H1 (cell line): ENCODE measurements around the gene NRP2. TPM values are rescaled to one million over a fixed set of nuclear protein-coding genes. Genes with fewer than 3 reads are reported as not detected.

ENCODE experiments used
- CTCF ChIA-PET: fragments of 300-600 bp; sonication (Branson Sonifier 250); formaldehyde crosslinking; loops from one replicate; lab custom pipeline; 2021; ENCODE audit not compliant: partially characterized antibody; lab: Charles Lee
- POLR2A ChIA-PET: fragments of 300-600 bp; sonication (Branson Sonifier 250); formaldehyde crosslinking; loops from one replicate; lab custom pipeline; 2021; ENCODE audit warnings: inconsistent platforms; ENCODE audit not compliant: partially characterized antibody; lab: Charles Lee
- DNase-seq, 2 experiments: peaks; one replicate each; pipeline versions ENCODE4 v3.0.0 to v3.0.0-alpha.2; 2010 to 2022; ENCODE audit warnings: low spot score in 2 of 2, low read depth in 1 of 2, mixed read lengths in 1 of 2
- FAIRE-seq: peaks from 2 replicates; lab custom pipeline; 2011; peaks lifted over from hg19 to GRCh38; lab: Jason Lieb, UNC
- H2AFZ ChIP-seq: 2 replicates; pipeline ENCODE4 v1.8.1; 2012; ENCODE audit warnings: low read length, inconsistent platforms
- H2AK5ac ChIP-seq: 2 replicates; pipeline ENCODE4 v1.6.1; 2013; ENCODE audit warnings: low read depth, low read length
- H2BK120ac ChIP-seq: replicated peaks from 2 replicates; pipeline ENCODE3; 2013; ENCODE audit warnings: low read depth, low read length, inconsistent platforms
- H2BK12ac ChIP-seq: 2 replicates; pipeline ENCODE4 v1.6.1; 2013; ENCODE audit warnings: low read depth, low read length
- H2BK15ac ChIP-seq: 2 replicates; pipeline ENCODE4 v1.6.1; 2013; ENCODE audit warnings: low read length
- H2BK20ac ChIP-seq: 2 replicates; pipeline ENCODE4 v1.6.1; 2013; ENCODE audit warnings: low read length
- H2BK5ac ChIP-seq: 2 replicates; pipeline ENCODE4 v1.6.1; 2013; ENCODE audit warnings: low read depth, low read length
- H3K14ac ChIP-seq: 2 replicates; pipeline ENCODE4 v1.6.1; 2013; ENCODE audit warnings: inconsistent platforms; ENCODE audit not compliant: insufficient read length
- H3K18ac ChIP-seq: 2 replicates; pipeline ENCODE4 v1.6.1; 2013; ENCODE audit warnings: low read length; ENCODE audit errors: extremely low read depth
- H3K23ac ChIP-seq: 2 replicates; pipeline ENCODE4 v1.6.1; 2013; ENCODE audit warnings: inconsistent platforms; ENCODE audit not compliant: insufficient read length
- H3K23me2 ChIP-seq: 2 replicates; pipeline ENCODE4 v1.6.1; 2013; ENCODE audit warnings: low read depth, low read length
- H3K27ac ChIP-seq: 2 replicates; pipeline ENCODE4 v1.6.1; 2011; ENCODE audit warnings: low read depth, low read length, inconsistent platforms
- H3K27me3 ChIP-seq, 4 experiments: replicated peaks in 1 of 4; 1 replicate in 1 of 4; 2 replicates in 3 of 4; pipeline versions ENCODE4 v1.6.1 to v1.8.1; 2011 to 2013; ENCODE audit warnings: low read length in 3 of 4, mild to moderate bottlenecking in 3 of 4, inconsistent platforms in 2 of 4, mixed read lengths in 2 of 4, moderate library complexity in 1 of 4; ENCODE audit not compliant: control insufficient read depth in 3 of 4, insufficient read depth in 3 of 4; ENCODE audit errors: extremely low read depth in 1 of 4
- H3K36me3 ChIP-seq, 4 experiments: 2 replicates each; pipeline versions ENCODE4 v1.6.1 to v1.8.1; 2011 to 2013; ENCODE audit warnings: mild to moderate bottlenecking in 4 of 4, low read length in 3 of 4, moderate library complexity in 2 of 4, control low read depth in 1 of 4, inconsistent platforms in 1 of 4; ENCODE audit not compliant: insufficient read depth in 4 of 4, control insufficient read depth in 2 of 4
- H3K4ac ChIP-seq: replicated peaks from 2 replicates; pipeline ENCODE3; 2013; ENCODE audit warnings: low read length, low read depth, mixed read lengths, inconsistent platforms; ENCODE audit not compliant: insufficient read length
- H3K4me1 ChIP-seq, 4 experiments: replicated peaks in 1 of 4; 1 replicate in 1 of 4; 2 replicates in 3 of 4; pipeline versions ENCODE4 v1.6.1 to v1.8.1; 2011 to 2013; ENCODE audit warnings: low read length in 3 of 4, inconsistent platforms in 2 of 4, mixed read lengths in 1 of 4; ENCODE audit not compliant: insufficient read depth in 4 of 4, control insufficient read depth in 3 of 4
- H3K4me2 ChIP-seq, 2 experiments: 2 replicates each; pipeline versions ENCODE4 v1.6.1 to v1.8.1; 2011 to 2013; ENCODE audit warnings: low read depth in 2 of 2, low read length in 2 of 2, control low read depth in 1 of 2, inconsistent platforms in 1 of 2, mild to moderate bottlenecking in 1 of 2; ENCODE audit not compliant: insufficient read depth in 1 of 2
- H3K4me3 ChIP-seq, 4 experiments: fragments of 200-600, 300-600 bp in 1 of 4; sonication (generic), shearing (Covaris generic), sonication (Bioruptor Twin) in 1 of 4; 2 replicates each; pipeline versions ENCODE4 v1.5.1 to v1.8.1; 2011 to 2016; ENCODE audit warnings: low read length in 4 of 4, low read depth in 3 of 4, control low read depth in 2 of 4, inconsistent platforms in 2 of 4, mild to moderate bottlenecking in 2 of 4, mixed read lengths in 1 of 4, moderate library complexity in 1 of 4; ENCODE audit not compliant: insufficient read depth in 2 of 4; ENCODE audit errors: extremely low read depth in 1 of 4
- H3K56ac ChIP-seq: replicated peaks from 2 replicates; pipeline ENCODE3; 2013; ENCODE audit warnings: low read depth, mild to moderate bottlenecking, mixed read lengths, low read length, inconsistent platforms; ENCODE audit not compliant: insufficient read length
- H3K79me1 ChIP-seq: 2 replicates; pipeline ENCODE4 v1.6.1; 2013; ENCODE audit warnings: low read depth, low read length, control low read depth
- H3K79me2 ChIP-seq, 2 experiments: 2 replicates each; pipeline versions ENCODE4 v1.6.1 to v1.8.1; 2012 to 2013; ENCODE audit warnings: low read length in 2 of 2, mild to moderate bottlenecking in 2 of 2, inconsistent platforms in 1 of 2; ENCODE audit not compliant: insufficient read depth in 2 of 2, control insufficient read depth in 1 of 2
- H3K9ac ChIP-seq, 4 experiments: replicated peaks in 1 of 4; 1 replicate in 1 of 4; 2 replicates in 3 of 4; pipeline versions ENCODE4 v1.6.1 to v1.8.1; 2011 to 2013; ENCODE audit warnings: low read depth in 3 of 4, low read length in 3 of 4, control low read depth in 2 of 4, mild to moderate bottlenecking in 2 of 4, moderate library complexity in 2 of 4, inconsistent platforms in 1 of 4; ENCODE audit errors: extremely low read depth in 1 of 4
- H3K9me3 ChIP-seq, 2 experiments: 2 replicates each; pipeline versions ENCODE4 v1.6.1 to v1.8.1; 2012 to 2013; ENCODE audit warnings: mild to moderate bottlenecking in 2 of 2, moderate library complexity in 2 of 2, control low read depth in 1 of 2, inconsistent platforms in 1 of 2, low read depth in 1 of 2, low read length in 1 of 2, mixed read lengths in 1 of 2; ENCODE audit not compliant: insufficient read depth in 2 of 2
- H4K20me1 ChIP-seq, 2 experiments: replicated peaks in 1 of 2; 2 replicates each; pipeline versions ENCODE3 to v1.8.1; 2011 to 2013; ENCODE audit warnings: inconsistent platforms in 2 of 2, low read length in 2 of 2, mild to moderate bottlenecking in 1 of 2; ENCODE audit not compliant: insufficient read depth in 2 of 2, control insufficient read depth in 1 of 2
- H4K5ac ChIP-seq: 2 replicates; pipeline ENCODE4 v1.6.1; 2013; ENCODE audit warnings: low read length, low read depth, mixed read lengths, inconsistent platforms; ENCODE audit not compliant: insufficient read length
- H4K8ac ChIP-seq: 2 replicates; pipeline ENCODE4 v1.8.0; 2013; ENCODE audit warnings: mild to moderate bottlenecking, moderate library complexity, low read length, inconsistent platforms; ENCODE audit not compliant: insufficient read depth; ENCODE audit errors: extremely low read depth
- H4K91ac ChIP-seq: replicated peaks from 2 replicates; pipeline ENCODE3; 2013; ENCODE audit warnings: low read length, mixed read lengths, inconsistent platforms; ENCODE audit not compliant: insufficient read length
- CBX5 ChIP-seq: fragments of 300-800, 300-1000 bp; sonication (generic); IDR thresholded peaks from 2 replicates; pipeline ENCODE4 v1.7.1; 2016; ENCODE audit warnings: antibody characterized with exemption, low read length, low read depth
- CTCF ChIP-seq, 3 experiments: IDR thresholded peaks; 1 replicate in 2 of 3; 2 replicates in 1 of 3; pipeline versions ENCODE4 v1.5.1 to v1.6.1; 2011; ENCODE audit warnings: low read length in 3 of 3, mild to moderate bottlenecking in 3 of 3, inconsistent platforms in 2 of 3, low read depth in 1 of 3, moderate library complexity in 1 of 3; ENCODE audit not compliant: insufficient read depth in 1 of 3; ENCODE audit errors: control extremely low read depth in 1 of 3
- JUND ChIP-seq: IDR thresholded peaks from 2 replicates; pipeline ENCODE4 v1.6.1; 2011; ENCODE audit warnings: mild to moderate bottlenecking, improper control_type of control experiment, low read length
- POLR2A ChIP-seq, 2 experiments: IDR thresholded peaks; 1 replicate in 1 of 2; 2 replicates in 1 of 2; pipeline ENCODE4 v1.6.1; 2011; ENCODE audit warnings: low read depth in 2 of 2, low read length in 2 of 2, mild to moderate bottlenecking in 2 of 2; ENCODE audit errors: control extremely low read depth in 1 of 2
- RAD21 ChIP-seq, 2 experiments: IDR thresholded peaks in 1 of 2; conservative IDR thresholded peaks in 1 of 2; 2 replicates each; pipeline ENCODE4 v1.6.1; 2011; ENCODE audit warnings: low read depth in 2 of 2, low read length in 2 of 2, improper control_type of control experiment in 1 of 2, inconsistent platforms in 1 of 2, mild to moderate bottlenecking in 1 of 2, moderate library complexity in 1 of 2
- SP1 ChIP-seq: IDR thresholded peaks from 2 replicates; pipeline ENCODE4 v1.6.1; 2011; ENCODE audit warnings: low read depth, low read length
- SP2 ChIP-seq: IDR thresholded peaks from 2 replicates; pipeline ENCODE4 v1.6.1; 2012; ENCODE audit warnings: mild to moderate bottlenecking, low read length, inconsistent platforms
- SP4 ChIP-seq: IDR thresholded peaks from 2 replicates; pipeline ENCODE4 v1.6.1; 2012; ENCODE audit warnings: low read length, inconsistent platforms
- USF2 ChIP-seq: IDR thresholded peaks from 2 replicates; pipeline ENCODE4 v1.6.1; 2011; ENCODE audit warnings: low read length, improper control_type of control experiment
- WGBS, 2 experiments: shearing (Covaris generic) in 1 of 2; methylation state at CpG; one replicate each; pipeline versions ENCODE4 v1.1.6 to v1.1.7; 2013 to 2015; ENCODE audit warnings: low lambda C conversion rate in 2 of 2, mixed read lengths in 2 of 2, inconsistent platforms in 1 of 2, low coverage in 1 of 2, missing lambda C conversion rate in 1 of 2; ENCODE audit not compliant: insufficient replicate concordance in 2 of 2, insufficient coverage in 1 of 2, insufficient read length in 1 of 2; ENCODE audit errors: extremely low coverage in 1 of 2, missing lambda C conversion rate in 1 of 2; 5-methylcytosine and 5-hydroxymethylcytosine counted together
- polyA plus RNA-seq, 7 experiments: library from polyadenylated mRNA; depleted of rRNA in 3 of 7; stranded (reverse) in 5 of 7; unstranded in 2 of 7; fragments of >200 nt in 5 of 7; fragments of 200-250 nt in 2 of 7; gene quantifications; 1 replicate in 5 of 7; 2 replicates in 1 of 7; 4 replicates in 1 of 7; pipeline versions ENCODE4 v1.2.1 to v1.2.3, GENCODE V29; 2011 to 2013; ENCODE audit warnings: missing spikeins in 2 of 7, mixed read lengths in 2 of 7
- total RNA-seq: library from RNA; stranded (reverse); fragmentation: NEBNext Ultra II Directional; extraction: Animal tissue kit (Norgen Biotek cat#: 25700); gene quantifications from 2 replicates; pipeline ENCODE4 v1.2.1, GENCODE V29; 2021

NRP2 gene
- total and polyA plus RNA-seq, 2 of the 8 experiments (the other 6 are each of a cell fraction or from before 2014, with no cell fraction given), result 32.0 to 37.8 TPM

GRCh38 chr2:205766779-205767359, 84.6 kb downstream of the NRP2 start:
- no peak overlapping the region for H3K23ac ChIP-seq
- H3K23me2 ChIP-seq, result peaks cover 5% of the 10 kb centered on the region
- no peak overlapping the region for H2BK120ac ChIP-seq
- 0 out of 2 replicates have a peak overlapping the region, but pooled peaks have one; percentile 65 for H2BK15ac ChIP-seq
- no peak overlapping the region for H4K5ac ChIP-seq
- no peaks in the 10 kb centered on the region for H3K9me3 ChIP-seq
- DNase-seq, result peak in 1 of 2 experiments; percentile 73
- no peak overlapping the region for H3K56ac ChIP-seq
- H2BK5ac ChIP-seq, result no peak overlapping the region
- no peak overlapping the region for H3K27ac ChIP-seq
- H3K4me2 ChIP-seq, result no peak overlapping the region
- no peaks in the 10 kb centered on the region for H3K79me1 ChIP-seq
- H3K4me1 ChIP-seq, result peaks cover 6 to 19% (median 8%) of the 10 kb centered on the region in 4 experiments
- ChIA-PET POLR2A (no interaction called here), CTCF (interaction anchor here (0.9 to 1.9 kb wide), 5 partner anchors 9 to 159 kb away, joined by 3 to 8 read pairs (median 5); partner anchors contain the start of gene NRP2)
- H4K91ac ChIP-seq, result no peak overlapping the region
- no peak overlapping the region for H3K9ac ChIP-seq
- H2AK5ac ChIP-seq, result no peak overlapping the region
- no peak overlapping the region for H3K4ac ChIP-seq
- FAIRE-seq, result no peak
- 34% methylated on average over 9 of the region's 9 CpGs; no CpG with 5 or more reads in 1 of the 2 experiments for whole genome bisulfite sequencing, 2 experiments
- H4K8ac ChIP-seq, result no peak overlapping the region
- H3K36me3 ChIP-seq, result peaks cover 3 to 21% (median 12%) of the 10 kb centered on the region in 4 experiments; a peak in 6 of 8 replicates
- H3K79me2 ChIP-seq, result no peaks in the 10 kb centered on the region
- no peak overlapping the region; the same call in 1 of the 2 replicates for H3K18ac ChIP-seq
- TF ChIP-seq POLR2A (IDR thresholded peaks at IDR 0.05; ENCODE audit: control extremely low read depth in 1 of 2, low read depth in 2 of 2, low read length in 2 of 2) (no peak), SP2 (no peak), SP1 (no peak), SP4 (no peak), JUND (no peak), CTCF (IDR thresholded peaks at IDR 0.05; ENCODE audit: control extremely low read depth in 1 of 3, insufficient read depth in 1 of 3, low read depth in 1 of 3, low read length in 3 of 3) (peak; percentile 70 to 79 (median 76)), RAD21 (IDR thresholded peaks at IDR 0.05 in 1 of 2, conservative IDR thresholded peaks at IDR 0.05 in 1 of 2; ENCODE audit: low read depth in 2 of 2, low read length in 2 of 2) (peak; percentile 59 to 74), USF2 (no peak), CBX5 (no peak)
- no peak overlapping the region for H3K14ac ChIP-seq
- H2BK20ac ChIP-seq, result no peak overlapping the region
- peaks cover 0 to 5% (median 0%) of the 10 kb centered on the region in 4 experiments; a peak in 2 of 7 replicates for H3K27me3 ChIP-seq
- H2BK12ac ChIP-seq, result peak overlapping the region; percentile 72
- no peaks in the 10 kb centered on the region for H4K20me1 ChIP-seq
- H3K4me3 ChIP-seq, result no peak overlapping the region
- no peak overlapping the region for H2AFZ ChIP-seq
